B cell (primary cell): Measurements from ENCODE around the gene ANKLE1. TPM values are rescaled to one million over a fixed set of nuclear protein-coding genes. Genes with fewer than 3 reads are reported as not detected.

Experiments
- ATAC-seq: fragments of 200-7000 bp; cut with Tn5 transposase; one replicate; pipeline ENCODE4 v1.10.0; 2021; ENCODE audit warnings: low read depth, mild to moderate bottlenecking, moderate number of reproducible peaks, moderate library complexity
- CTCF ChIA-PET: fragments of 350-600 bp; sonication (Branson Sonifier 250); formaldehyde crosslinking; loops from one replicate; lab custom pipeline; 2021; ENCODE audit warnings: antibody characterized with exemption, inconsistent platforms; lab: Charles Lee
- POLR2A ChIA-PET: fragments of 350-600 bp; sonication (Branson Sonifier 250); formaldehyde crosslinking; loops from one replicate; lab custom pipeline; 2021; ENCODE audit warnings: antibody characterized with exemption; lab: Charles Lee
- DNase-seq: peaks from one replicate; pipeline ENCODE4 v3.0.0; 2013
- H2AFZ ChIP-seq: 2 replicates; pipeline ENCODE4 v1.6.1; 2012; ENCODE audit warnings: mild to moderate bottlenecking, low read depth, low read length; ENCODE audit not compliant: insufficient read depth, poor library complexity, severe bottlenecking
- H3K27ac ChIP-seq, 2 donors: 1 replicate in 1 of 2; 2 replicates in 1 of 2; pipeline ENCODE4 v1.5.1; 2012 to 2013; ENCODE audit warnings: low read length in 2 of 2, mild to moderate bottlenecking in 2 of 2, moderate library complexity in 1 of 2
- H3K27me3 ChIP-seq, 4 experiments: fragments of 200-600 bp in 1 of 4; sonication (generic) in 1 of 4; replicated peaks in 1 of 4; 1 replicate in 2 of 4; 2 replicates in 2 of 4; pipeline versions ENCODE4 v1.6.1 to v1.7.0; 2013 to 2016; ENCODE audit warnings: low read length in 3 of 4, mild to moderate bottlenecking in 2 of 4, mixed read lengths in 1 of 4, moderate library complexity in 1 of 4; ENCODE audit not compliant: insufficient read depth in 4 of 4, control insufficient read depth in 3 of 4; ENCODE audit errors: control extremely low read depth in 1 of 4
- H3K36me3 ChIP-seq, 2 experiments: replicated peaks in 1 of 2; 1 replicate in 1 of 2; 2 replicates in 1 of 2; pipeline versions ENCODE4 v1.6.1 to v1.7.1; 2013; ENCODE audit warnings: low read length in 1 of 2; ENCODE audit not compliant: insufficient read depth in 2 of 2, control insufficient read depth in 1 of 2; ENCODE audit errors: control extremely low read depth in 1 of 2, extremely low read depth in 1 of 2
- H3K4me1 ChIP-seq, 2 donors: fragments of 200-600 bp in 1 of 2; sonication (generic) in 1 of 2; 1 replicate in 1 of 2; 2 replicates in 1 of 2; pipeline versions ENCODE4 v1.5.1 to v1.6.1; 2013 to 2017; ENCODE audit warnings: low read length in 2 of 2; ENCODE audit not compliant: control insufficient read depth in 2 of 2, insufficient read depth in 2 of 2
- H3K4me2 ChIP-seq: replicated peaks from 2 replicates; pipeline ENCODE3; 2012; ENCODE audit warnings: mild to moderate bottlenecking, low read depth, low read length; ENCODE audit not compliant: poor library complexity, severe bottlenecking
- H3K4me3 ChIP-seq, 5 experiments: fragments of 200-600 bp in 1 of 5; sonication (generic) in 1 of 5; 1 replicate in 3 of 5; 2 replicates in 2 of 5; pipeline versions ENCODE4 v1.5.1 to v1.7.0; 2011 to 2016; ENCODE audit warnings: low read length in 4 of 5, mild to moderate bottlenecking in 4 of 5, low read depth in 2 of 5, control low read depth in 1 of 5, moderate library complexity in 1 of 5; ENCODE audit not compliant: insufficient read depth in 1 of 5; ENCODE audit errors: control extremely low read depth in 1 of 5, extremely low read depth in 1 of 5
- H3K79me2 ChIP-seq: fragments of 200-600 bp; sonication (generic); one replicate; pipeline ENCODE4 v1.6.0; 2016; ENCODE audit warnings: low read length; ENCODE audit not compliant: control insufficient read depth, insufficient read depth
- H3K9ac ChIP-seq: fragments of 200-600 bp; sonication (generic); 2 replicates; pipeline ENCODE4 v1.6.1; 2017; ENCODE audit warnings: mild to moderate bottlenecking, low read length, moderate library complexity
- H3K9me3 ChIP-seq, 3 donors: one replicate each; pipeline versions ENCODE4 v1.6.1 to v1.7.1; 2013; ENCODE audit warnings: low read length in 2 of 3; ENCODE audit not compliant: control insufficient read depth in 2 of 3, insufficient read depth in 1 of 3; ENCODE audit errors: control extremely low read depth in 1 of 3
- H4K20me1 ChIP-seq: 2 replicates; pipeline ENCODE4 v1.6.0; 2012; ENCODE audit warnings: mild to moderate bottlenecking, low read length; ENCODE audit not compliant: insufficient read depth, control insufficient read depth, poor library complexity, severe bottlenecking
- H3K27ac Mint-ChIP-seq: one replicate; pipeline ENCODE4 v1.8.0; 2021; ENCODE audit warnings: mixed read lengths
- H3K27me3 Mint-ChIP-seq: one replicate; pipeline ENCODE4 v1.8.0; 2021; ENCODE audit warnings: mixed read lengths
- H3K4me1 Mint-ChIP-seq: one replicate; pipeline ENCODE4 v1.8.0; 2021; ENCODE audit warnings: mixed read lengths
- H3K4me3 Mint-ChIP-seq: one replicate; pipeline ENCODE4 v1.8.0; 2021; ENCODE audit warnings: mixed read lengths
- H3K9me3 Mint-ChIP-seq: one replicate; pipeline ENCODE4 v1.8.0; 2022; ENCODE audit warnings: mixed read lengths; ENCODE audit not compliant: insufficient read depth
- EZH2 ChIP-seq: IDR thresholded peaks from 2 replicates; pipeline ENCODE4 v1.6.1; 2012; ENCODE audit warnings: borderline replicate concordance, low read depth, mild to moderate bottlenecking, moderate library complexity, low read length; ENCODE audit not compliant: insufficient read depth, poor library complexity, severe bottlenecking
- whole genome bisulfite sequencing: methylation state at CpG from one replicate; pipeline ENCODE4 v1.1.5; 2013; ENCODE audit warnings: missing lambda C conversion rate; ENCODE audit not compliant: insufficient coverage; 5-methylcytosine and 5-hydroxymethylcytosine counted together
- intact Hi-C: fragments of 100-400 bp; cut with micrococcal nuclease; formaldehyde crosslinking; loops from one replicate; pipeline ENCODE4 v1.10.0; 2022
- polyA plus RNA-seq: library from polyadenylated mRNA; depleted of rRNA; stranded (reverse); fragments of >200 nt; gene quantifications from 2 replicates; pipeline ENCODE4 v1.2.3, GENCODE V29; 2012
- total RNA-seq, 2 donors: library from RNA; stranded (reverse); fragments of 120-200 nt in 1 of 2; gene quantifications; 1 replicate in 1 of 2; 2 replicates in 1 of 2; pipeline versions ENCODE4 v1.2.3 to v1.2.4, GENCODE V29; 2013 to 2022
- TF ChIP-seq, protein P1 (sequence below): fragments of 200-600 bp; IDR thresholded peaks from one replicate; pipeline ENCODE4 v1.8.0; 2022; ENCODE audit warnings: antibody characterized with exemption, mild to moderate bottlenecking

Gene ANKLE1
- total and polyA plus RNA-seq, 2 donors (not counting 1 experiment from before 2014, with no cell fraction given), result 6.2 to 7.6 TPM

DNA sequence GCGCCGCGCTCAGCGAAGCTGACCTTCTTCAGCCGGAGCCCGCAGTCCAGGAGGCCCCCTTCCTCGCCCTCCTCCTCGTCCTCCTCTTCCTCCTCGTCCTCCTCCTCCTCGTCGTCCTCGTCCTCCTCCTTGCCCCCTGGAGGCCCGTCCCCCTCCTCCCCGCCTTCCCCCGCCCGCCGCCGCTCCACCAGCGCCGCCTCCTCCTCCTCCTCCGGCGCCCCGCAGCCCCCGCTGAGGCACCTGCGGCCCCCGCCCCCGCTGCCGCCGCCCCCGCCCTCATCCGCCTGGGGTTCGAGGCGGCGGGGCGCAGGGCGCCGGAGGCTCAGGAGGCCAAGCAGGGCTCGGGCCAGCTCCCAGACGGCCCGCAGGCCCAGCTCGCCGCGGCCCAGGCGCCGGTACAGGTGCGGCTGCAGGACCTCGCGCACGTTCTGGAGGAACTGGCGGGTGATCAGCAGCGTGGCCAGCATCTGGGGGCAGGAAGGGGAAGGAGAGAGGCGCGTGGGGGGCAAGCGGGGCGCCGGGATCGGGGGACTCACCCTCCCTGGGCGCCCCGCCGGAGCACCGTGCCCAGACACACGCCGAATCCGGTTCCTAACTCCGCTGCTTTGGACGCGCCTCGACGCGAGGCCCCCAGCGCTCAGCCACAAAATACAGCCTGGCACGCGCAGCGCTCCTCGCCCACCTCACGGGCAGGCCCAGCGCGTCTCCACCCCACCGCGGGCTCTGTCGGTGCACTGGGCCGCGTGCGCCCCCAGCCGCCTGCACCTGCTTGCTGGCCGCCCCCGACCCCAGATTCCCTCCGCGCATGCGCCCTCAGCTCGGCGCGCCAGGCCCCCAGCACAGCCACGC lies 47.0 kb downstream of the ANKLE1 start:
- H3K36me3 ChIP-seq, result no peaks in the 10 kb centered on the region
- no peak overlapping the region for H3K27ac ChIP-seq
- Mint-ChIP-seq H3K27me3 (peaks cover 6% of the 10 kb centered on the region), H3K9me3 (no peaks in the 10 kb centered on the region), H3K27ac (peak overlapping the region; percentile 56), H3K4me1 (peaks cover 16% of the 10 kb centered on the region), H3K4me3 (peak overlapping the region; percentile 73)
- peaks cover 14 to 19% of the 10 kb centered on the region in 2 donors for H3K4me1 ChIP-seq
- intact Hi-C loops, result no loop called here
- H3K4me3 ChIP-seq, result peak overlapping the region in 4 of 5 experiments; percentile 52 to 70 (median 65)
- no peaks in the 10 kb centered on the region for H3K79me2 ChIP-seq
- peaks cover 0 to 10% (median 0%) of the 10 kb centered on the region in 3 donors for H3K9me3 ChIP-seq
- POLR2A ChIA-PET, result interaction anchor here (0.5 to 1.2 kb wide), 3 partner anchors 11 to 23 kb away, joined by 6 to 7 read pairs (median 6); partner anchors contain the start of gene DDA1
- H3K9ac ChIP-seq, result peak overlapping the region; percentile 65
- CTCF ChIA-PET, result interaction anchor here (0.9 to 1.3 kb wide), 3 partner anchors 11 to 42 kb away, joined by 3 to 4 read pairs (median 3); partner anchors contain the start of gene DDA1
- 7% methylated on average over 75 of the region's 94 CpGs for WGBS
- DNase-seq, result peak; percentile 59
- TF ChIP-seq, protein P1, sequence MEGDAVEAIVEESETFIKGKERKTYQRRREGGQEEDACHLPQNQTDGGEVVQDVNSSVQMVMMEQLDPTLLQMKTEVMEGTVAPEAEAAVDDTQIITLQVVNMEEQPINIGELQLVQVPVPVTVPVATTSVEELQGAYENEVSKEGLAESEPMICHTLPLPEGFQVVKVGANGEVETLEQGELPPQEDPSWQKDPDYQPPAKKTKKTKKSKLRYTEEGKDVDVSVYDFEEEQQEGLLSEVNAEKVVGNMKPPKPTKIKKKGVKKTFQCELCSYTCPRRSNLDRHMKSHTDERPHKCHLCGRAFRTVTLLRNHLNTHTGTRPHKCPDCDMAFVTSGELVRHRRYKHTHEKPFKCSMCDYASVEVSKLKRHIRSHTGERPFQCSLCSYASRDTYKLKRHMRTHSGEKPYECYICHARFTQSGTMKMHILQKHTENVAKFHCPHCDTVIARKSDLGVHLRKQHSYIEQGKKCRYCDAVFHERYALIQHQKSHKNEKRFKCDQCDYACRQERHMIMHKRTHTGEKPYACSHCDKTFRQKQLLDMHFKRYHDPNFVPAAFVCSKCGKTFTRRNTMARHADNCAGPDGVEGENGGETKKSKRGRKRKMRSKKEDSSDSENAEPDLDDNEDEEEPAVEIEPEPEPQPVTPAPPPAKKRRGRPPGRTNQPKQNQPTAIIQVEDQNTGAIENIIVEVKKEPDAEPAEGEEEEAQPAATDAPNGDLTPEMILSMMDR, result no peak
- no peak for TF ChIP-seq EZH2
- peaks cover 0 to 25% (median 1%) of the 10 kb centered on the region in 4 experiments for H3K27me3 ChIP-seq
- H3K4me2 ChIP-seq, result peak overlapping the region; percentile 97
- peak overlapping the region; percentile 90 for H2AFZ ChIP-seq
- ATAC-seq, result peak; percentile 26
- H4K20me1 ChIP-seq, result no peaks in the 10 kb centered on the region
